ENCODE results near the gene ROPN1.
"Not testable (repeated sequence)": the region's sequence is repeated elsewhere in the genome, so short reads cannot be mapped to it uniquely, and the experiment has no call there.

GRCh38 chr3:123967260-123967659, 24.7 kb downstream of the ROPN1 start:
- TF ChIP-seq CTCF, POLR2A (IDR thresholded peaks at IDR 0.05): not testable (repeated sequence)

All from right lobe of liver (tissue), 4 donors.